ENCODE measurements around the gene BPNT1.
A peak's percentile ranks its signal among the peaks of the same experiment; 100 is the strongest.
"Not testable (repeated sequence)": the region's sequence is repeated elsewhere in the genome, so short reads cannot be mapped to it uniquely, and the experiment has no call there.

Gene BPNT1

GRCh38 chr1:220040028-220040596, 49.5 kb downstream of the BPNT1 start:
- Histone ChIP-seq H4K20me1 (ENCODE audit: insufficient read depth, low read length) (peaks cover 10% of the 10 kb centered on the region; the same call in 1 of the 2 replicates), H3K36me3 (ENCODE audit: insufficient read depth, low read length) (peaks cover 40% of the 10 kb centered on the region), H2AFZ (ENCODE audit: low read depth, low read length) (no peak overlapping the region), H3K79me2 (ENCODE audit: insufficient read depth, low read length) (peaks cover 93% of the 10 kb centered on the region), H3K27me3 (ENCODE audit: insufficient read depth, low read length, poor library complexity) (no peaks in the 10 kb centered on the region), H3K4me2 (ENCODE audit: insufficient read depth, low read length) (no peak overlapping the region), H3K4me1 (ENCODE audit: insufficient read depth, low read length) (peaks cover 28% of the 10 kb centered on the region), H3K9ac (ENCODE audit: low read depth, low read length) (no peak overlapping the region), H3K27ac (ENCODE audit: low read length) (no peak overlapping the region), H3K4me3 (ENCODE audit: low read depth in 1 of 2, low read length in 2 of 2) (no peak overlapping the region), H3K9me3 (ENCODE audit: insufficient read depth, low read length, severe bottlenecking) (no peaks in the 10 kb centered on the region)
- no peak for ATAC-seq (ENCODE audit: insufficient read depth, low read depth)
- no peak for DNase-seq
- TF ChIP-seq EZH2 (IDR thresholded peaks at IDR 0.05; ENCODE audit: borderline replicate concordance, low read depth, low read length, severe bottlenecking) (no peak), CTCF (IDR thresholded peaks at IDR 0.05; ENCODE audit: borderline replicate concordance, extremely low read depth, low read length, poor library complexity, severe bottlenecking) (no peak)

DNA sequence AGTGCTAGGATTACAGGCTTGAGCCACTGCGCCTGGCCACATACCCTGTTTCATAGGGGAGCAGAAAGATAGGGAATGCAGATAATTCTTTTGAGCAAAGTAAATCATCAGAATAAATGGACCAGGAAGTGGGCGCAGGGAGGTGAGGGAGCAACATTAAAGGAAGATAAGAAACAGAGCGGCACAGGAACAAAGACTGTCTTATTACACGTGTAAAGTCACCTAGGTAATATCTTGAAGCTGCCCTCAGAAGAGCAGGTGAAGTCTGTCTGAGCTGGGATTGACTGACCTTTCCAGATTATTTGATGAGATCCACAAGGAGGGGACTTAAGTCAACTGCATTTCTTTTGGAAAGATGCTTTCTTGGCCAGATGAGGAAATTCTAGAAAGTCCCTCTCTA, 50.9 kb downstream of the BPNT1 start:
- no peak for ATAC-seq (ENCODE audit: insufficient read depth, low read depth)
- H3K9me3 ChIP-seq (ENCODE audit: insufficient read depth, low read length, severe bottlenecking): no peaks in the 10 kb centered on the region

DNA sequence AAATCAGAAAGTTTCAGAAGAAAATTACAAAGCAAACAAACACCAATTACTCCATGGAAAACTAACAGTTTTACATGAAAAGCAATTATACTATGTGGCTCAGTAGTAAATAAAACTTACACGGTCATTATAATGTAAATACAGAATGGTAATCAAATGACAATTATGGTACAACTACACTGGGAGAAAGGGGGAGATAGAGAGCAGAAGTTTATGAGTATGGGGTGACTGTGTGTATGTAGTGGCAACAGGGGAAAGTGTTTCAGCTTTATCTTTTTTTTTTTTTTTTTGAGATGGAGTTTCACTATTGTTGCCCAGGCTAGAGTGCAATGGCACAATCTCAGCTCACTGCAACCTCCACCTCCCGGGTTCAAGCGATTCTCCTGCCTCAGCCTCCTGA, 51.8 kb downstream of the BPNT1 start:
- not testable (repeated sequence) for H3K9ac ChIP-seq (ENCODE audit: low read depth, low read length); H4K20me1 ChIP-seq (ENCODE audit: insufficient read depth, low read length); H2AFZ ChIP-seq (ENCODE audit: low read depth, low read length); DNase-seq; H3K4me2 ChIP-seq (ENCODE audit: insufficient read depth, low read length); H3K4me1 ChIP-seq (ENCODE audit: insufficient read depth, low read length); H3K9me3 ChIP-seq (ENCODE audit: insufficient read depth, low read length, severe bottlenecking); H3K27me3 ChIP-seq (ENCODE audit: insufficient read depth, low read length, poor library complexity); H3K4me3 ChIP-seq (ENCODE audit: low read depth in 1 of 2, low read length in 2 of 2); H3K27ac ChIP-seq (ENCODE audit: low read length)
- peaks cover 83% of the 10 kb centered on the region for H3K79me2 ChIP-seq (ENCODE audit: insufficient read depth, low read length)
- ATAC-seq (ENCODE audit: insufficient read depth, low read depth): peak; percentile 35; the same call in 1 of the 3 replicates
- peaks cover 57% of the 10 kb centered on the region for H3K36me3 ChIP-seq (ENCODE audit: insufficient read depth, low read length)

More for the DNA sequence above, 50.9 kb downstream of the BPNT1 start:
- Histone ChIP-seq H2AFZ (ENCODE audit: low read depth, low read length) (no peak overlapping the region), H4K20me1 (ENCODE audit: insufficient read depth, low read length) (peaks cover 11% of the 10 kb centered on the region; the same call in 1 of the 2 replicates), H3K4me3 (ENCODE audit: low read depth in 1 of 2, low read length in 2 of 2) (no peak overlapping the region), H3K79me2 (ENCODE audit: insufficient read depth, low read length) (peaks cover 91% of the 10 kb centered on the region), H3K36me3 (ENCODE audit: insufficient read depth, low read length) (peaks cover 52% of the 10 kb centered on the region), H3K9ac (ENCODE audit: low read depth, low read length) (no peak overlapping the region), H3K4me2 (ENCODE audit: insufficient read depth, low read length) (no peak overlapping the region), H3K27me3 (ENCODE audit: insufficient read depth, low read length, poor library complexity) (no peaks in the 10 kb centered on the region), H3K27ac (ENCODE audit: low read length) (no peak overlapping the region), H3K4me1 (ENCODE audit: insufficient read depth, low read length) (peaks cover 13% of the 10 kb centered on the region)
- DNase-seq: no peak
- TF ChIP-seq EZH2 (IDR thresholded peaks at IDR 0.05; ENCODE audit: borderline replicate concordance, low read depth, low read length, severe bottlenecking) (no peak), CTCF (IDR thresholded peaks at IDR 0.05; ENCODE audit: borderline replicate concordance, extremely low read depth, low read length, poor library complexity, severe bottlenecking) (no peak)

- Histone ChIP-seq H3K27me3 (ENCODE audit: insufficient read depth, low read length, poor library complexity) (no peaks in the 10 kb centered on the region), H3K79me2 (ENCODE audit: insufficient read depth, low read length) (peaks cover 43% of the 10 kb centered on the region), H3K9ac (ENCODE audit: low read depth, low read length) (no peak overlapping the region), H4K20me1 (ENCODE audit: insufficient read depth, low read length) (peaks cover 3% of the 10 kb centered on the region; the same call in 1 of the 2 replicates), H3K4me2 (ENCODE audit: insufficient read depth, low read length) (no peak overlapping the region), H3K4me1 (ENCODE audit: insufficient read depth, low read length) (peaks cover 3% of the 10 kb centered on the region; the same call in 1 of the 2 replicates), H3K27ac (ENCODE audit: low read length) (no peak overlapping the region), H3K4me3 (ENCODE audit: low read depth in 1 of 2, low read length in 2 of 2) (no peak overlapping the region), H2AFZ (ENCODE audit: low read depth, low read length) (no peak overlapping the region), H3K9me3 (ENCODE audit: insufficient read depth, low read length, severe bottlenecking) (no peaks in the 10 kb centered on the region), H3K36me3 (ENCODE audit: insufficient read depth, low read length) (peaks cover 72% of the 10 kb centered on the region)
- ATAC-seq (ENCODE audit: insufficient read depth, low read depth) (no peak), DNase-seq (no peak)
- TF ChIP-seq CTCF (IDR thresholded peaks at IDR 0.05; ENCODE audit: borderline replicate concordance, extremely low read depth, low read length, poor library complexity, severe bottlenecking) (no peak), EZH2 (IDR thresholded peaks at IDR 0.05; ENCODE audit: borderline replicate concordance, low read depth, low read length, severe bottlenecking) (no peak)
Measured at GRCh38 chr1:220032911-220033310, 56.7 kb downstream of the BPNT1 start.

Data from DND-41 (cell line).